Tibial nerve (tissue), 3 donors: ENCODE data around the gene ZDHHC1.

ENCODE experiments used
- POLR2A ChIP-seq, 2 donors: fragments of 450-650 bp; IDR thresholded peaks; one replicate each; pipeline ENCODE4 v1.6.1; 2017; ENCODE audit warnings: antibody characterized with exemption in 2 of 2, mild to moderate bottlenecking in 2 of 2, moderate library complexity in 2 of 2
- TF ChIP-seq, protein P1 (sequence below), 5 experiments: fragments of 200-600 bp in 3 of 5; fragments of 450-650 bp in 2 of 5; sonication (generic) in 3 of 5; IDR thresholded peaks; one replicate each; pipeline ENCODE4 v1.5.1; 2016 to 2019; ENCODE audit warnings: antibody characterized with exemption in 5 of 5, mild to moderate bottlenecking in 3 of 5, moderate library complexity in 2 of 5

GRCh38 chr16:67449336-67449735, 33.1 kb upstream of the ZDHHC1 start:
- TF ChIP-seq, protein P1, sequence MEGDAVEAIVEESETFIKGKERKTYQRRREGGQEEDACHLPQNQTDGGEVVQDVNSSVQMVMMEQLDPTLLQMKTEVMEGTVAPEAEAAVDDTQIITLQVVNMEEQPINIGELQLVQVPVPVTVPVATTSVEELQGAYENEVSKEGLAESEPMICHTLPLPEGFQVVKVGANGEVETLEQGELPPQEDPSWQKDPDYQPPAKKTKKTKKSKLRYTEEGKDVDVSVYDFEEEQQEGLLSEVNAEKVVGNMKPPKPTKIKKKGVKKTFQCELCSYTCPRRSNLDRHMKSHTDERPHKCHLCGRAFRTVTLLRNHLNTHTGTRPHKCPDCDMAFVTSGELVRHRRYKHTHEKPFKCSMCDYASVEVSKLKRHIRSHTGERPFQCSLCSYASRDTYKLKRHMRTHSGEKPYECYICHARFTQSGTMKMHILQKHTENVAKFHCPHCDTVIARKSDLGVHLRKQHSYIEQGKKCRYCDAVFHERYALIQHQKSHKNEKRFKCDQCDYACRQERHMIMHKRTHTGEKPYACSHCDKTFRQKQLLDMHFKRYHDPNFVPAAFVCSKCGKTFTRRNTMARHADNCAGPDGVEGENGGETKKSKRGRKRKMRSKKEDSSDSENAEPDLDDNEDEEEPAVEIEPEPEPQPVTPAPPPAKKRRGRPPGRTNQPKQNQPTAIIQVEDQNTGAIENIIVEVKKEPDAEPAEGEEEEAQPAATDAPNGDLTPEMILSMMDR (IDR thresholded peaks at IDR 0.05): no peak
- no peak for TF ChIP-seq POLR2A (IDR thresholded peaks at IDR 0.05)
